Activated CD4-positive, alpha-beta T cell treated with anti-CD3 and anti-CD28 coated beads, Interleukin-2, amount 10 ng/mL, durations not matched to agents 24 days and 14 days (primary cell): ENCODE data around the gene GPANK1. TPM values are rescaled to one million over a fixed set of nuclear protein-coding genes. Genes with fewer than 3 reads are reported as not detected.

Source experiments
- DNase-seq: peaks from one replicate; pipeline ENCODE4 v3.0.0; 2022
- H3K27ac Mint-ChIP-seq: one replicate; pipeline ENCODE4 v1.8.0; 2022; ENCODE audit warnings: mild to moderate bottlenecking, mixed read lengths
- H3K27me3 Mint-ChIP-seq: one replicate; pipeline ENCODE4 v1.8.0; 2022; ENCODE audit warnings: mixed read lengths
- H3K36me3 Mint-ChIP-seq: one replicate; pipeline ENCODE4 v1.8.0; 2022; ENCODE audit warnings: low read depth, mild to moderate bottlenecking, mixed read lengths
- H3K4me1 Mint-ChIP-seq: one replicate; pipeline ENCODE4 v1.8.0; 2021; ENCODE audit warnings: mixed read lengths
- H3K4me3 Mint-ChIP-seq: one replicate; pipeline ENCODE4 v1.8.0; 2022; ENCODE audit warnings: mild to moderate bottlenecking, moderate library complexity, mixed read lengths
- H3K9me3 Mint-ChIP-seq: one replicate; pipeline ENCODE4 v1.8.0; 2021; ENCODE audit warnings: mixed read lengths
- intact Hi-C: fragments of 100-400 bp; cut with micrococcal nuclease; formaldehyde crosslinking; loops from one replicate; pipeline ENCODE4 v1.15.1; 2023
- total RNA-seq: library from RNA; stranded (reverse); gene quantifications from 2 replicates; pipeline ENCODE4 v1.2.3, GENCODE V29; 2022

GPANK1 gene
- total RNA-seq, 1 donor from 2014 or later: 32.9 TPM

DNA sequence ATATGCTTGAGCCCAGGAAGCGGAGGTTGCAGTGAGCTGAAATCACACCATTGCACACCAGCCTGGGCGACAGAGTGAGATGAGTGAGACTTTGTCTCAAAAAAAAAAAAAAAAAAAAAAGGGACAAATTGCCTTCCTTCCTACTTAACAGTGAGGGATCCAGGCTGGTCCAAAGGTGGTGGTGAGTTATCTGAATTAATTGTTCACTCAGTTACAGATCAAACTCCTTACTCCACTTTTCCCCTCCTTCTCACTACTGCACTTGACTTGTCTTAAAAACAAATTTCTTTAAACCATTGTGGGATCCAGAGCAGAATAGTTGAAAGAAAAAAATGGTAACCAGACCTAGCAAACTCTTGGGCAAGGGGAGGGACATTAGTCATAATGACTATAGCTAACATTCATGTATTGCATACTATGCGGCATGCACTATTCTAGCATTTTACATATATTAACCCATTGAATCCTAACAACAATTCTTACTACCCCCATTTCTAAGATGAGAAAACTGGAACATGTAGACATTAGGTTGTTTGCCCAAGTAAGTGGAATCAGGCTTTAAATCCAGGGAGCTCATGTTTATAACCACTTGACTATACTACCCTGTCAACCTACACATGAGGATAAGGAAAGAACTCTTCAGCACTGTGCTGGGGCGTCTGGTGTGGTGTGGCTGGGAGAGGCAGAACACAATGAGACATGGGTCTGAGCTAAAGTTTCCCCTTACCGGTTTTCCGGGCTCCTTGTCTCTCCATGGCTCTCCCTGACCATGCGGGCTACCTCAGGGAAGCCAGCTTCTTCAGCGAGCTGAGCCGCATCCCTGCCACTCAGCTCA, 1.5 kb downstream of the GPANK1 start:
- peaks cover 68% of the 10 kb centered on the region for H3K36me3 Mint-ChIP-seq
- H3K27me3 Mint-ChIP-seq: no peaks in the 10 kb centered on the region
- intact Hi-C loops: loop anchor here (10.0 kb wide), 1 partner anchor 1191 kb away; the partner anchor contains the start of genes PSMB9 and TAP1
- H3K4me3 Mint-ChIP-seq: peak overlapping the region; percentile 96
- no peak for DNase-seq
- H3K27ac Mint-ChIP-seq: peak overlapping the region; percentile 96
- peaks cover 64% of the 10 kb centered on the region for H3K4me1 Mint-ChIP-seq
- no peaks in the 10 kb centered on the region for H3K9me3 Mint-ChIP-seq

GRCh38 chr6:31662124-31662723, 2.6 kb downstream of the GPANK1 start:
- intact Hi-C loops: loop anchor here (10.0 kb wide), 1 partner anchor 1193 kb away; the partner anchor contains the start of genes PSMB9 and TAP1
- Mint-ChIP-seq H3K9me3 (no peaks in the 10 kb centered on the region), H3K36me3 (peaks cover 65% of the 10 kb centered on the region)

DNA sequence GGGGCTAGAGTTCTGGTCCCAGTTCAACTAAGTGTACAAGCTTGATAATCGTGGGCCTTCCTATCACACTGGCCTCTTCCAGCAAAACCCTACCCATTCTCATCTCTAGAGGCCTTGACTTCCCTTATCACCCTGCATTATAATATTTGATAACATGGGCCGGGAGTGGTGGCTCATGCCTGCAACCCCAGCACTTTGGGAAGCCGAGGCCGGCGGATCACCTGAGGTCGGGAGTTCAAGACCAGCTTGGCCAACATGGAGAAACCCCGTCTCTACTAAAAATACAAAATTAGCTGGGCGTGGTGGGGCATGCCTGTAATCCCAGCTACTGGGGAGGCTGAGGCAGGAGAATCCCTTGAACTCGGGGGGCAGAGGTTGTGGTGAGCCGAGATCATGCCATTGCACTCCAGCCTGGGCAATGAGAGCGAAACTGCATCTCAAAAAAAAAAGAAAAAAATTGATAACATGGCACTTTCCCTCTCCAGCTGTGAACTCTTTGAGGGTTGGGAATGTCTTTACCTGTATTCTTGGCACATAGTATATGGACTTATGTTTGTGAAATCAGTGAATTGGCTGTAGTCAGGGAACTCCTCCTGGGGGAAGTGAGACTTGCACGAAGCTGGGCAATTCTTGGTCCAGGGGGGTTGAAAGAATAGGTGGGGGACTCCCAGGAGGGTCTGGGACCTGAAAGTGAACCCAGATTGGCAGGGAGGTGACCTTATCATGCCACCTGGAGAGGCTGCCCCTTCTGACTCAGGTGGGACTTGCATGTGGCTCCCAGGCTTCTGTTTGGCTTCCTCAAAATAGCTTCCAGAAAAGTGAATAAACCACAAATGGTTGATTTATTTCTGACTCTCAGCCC, 3.3 kb downstream of the GPANK1 start:
- intact Hi-C loops: loop anchor here (10.0 kb wide), 1 partner anchor 1193 kb away; the partner anchor contains the start of genes PSMB9 and TAP1
- H3K36me3 Mint-ChIP-seq: peaks cover 65% of the 10 kb centered on the region
- peak overlapping the region; percentile 76 for H3K27ac Mint-ChIP-seq
- no peaks in the 10 kb centered on the region for H3K9me3 Mint-ChIP-seq
- no peak for DNase-seq
- H3K27me3 Mint-ChIP-seq: no peaks in the 10 kb centered on the region
- peak overlapping the region; percentile 97 for H3K4me3 Mint-ChIP-seq
- peaks cover 63% of the 10 kb centered on the region for H3K4me1 Mint-ChIP-seq

More at GRCh38 chr6:31662124-31662723, 2.6 kb downstream of the GPANK1 start:
- Mint-ChIP-seq H3K4me3 (peak overlapping the region; percentile 74), H3K27me3 (no peaks in the 10 kb centered on the region), H3K4me1 (peaks cover 65% of the 10 kb centered on the region), H3K27ac (peak overlapping the region; percentile 76)
- no peak for DNase-seq

DNA sequence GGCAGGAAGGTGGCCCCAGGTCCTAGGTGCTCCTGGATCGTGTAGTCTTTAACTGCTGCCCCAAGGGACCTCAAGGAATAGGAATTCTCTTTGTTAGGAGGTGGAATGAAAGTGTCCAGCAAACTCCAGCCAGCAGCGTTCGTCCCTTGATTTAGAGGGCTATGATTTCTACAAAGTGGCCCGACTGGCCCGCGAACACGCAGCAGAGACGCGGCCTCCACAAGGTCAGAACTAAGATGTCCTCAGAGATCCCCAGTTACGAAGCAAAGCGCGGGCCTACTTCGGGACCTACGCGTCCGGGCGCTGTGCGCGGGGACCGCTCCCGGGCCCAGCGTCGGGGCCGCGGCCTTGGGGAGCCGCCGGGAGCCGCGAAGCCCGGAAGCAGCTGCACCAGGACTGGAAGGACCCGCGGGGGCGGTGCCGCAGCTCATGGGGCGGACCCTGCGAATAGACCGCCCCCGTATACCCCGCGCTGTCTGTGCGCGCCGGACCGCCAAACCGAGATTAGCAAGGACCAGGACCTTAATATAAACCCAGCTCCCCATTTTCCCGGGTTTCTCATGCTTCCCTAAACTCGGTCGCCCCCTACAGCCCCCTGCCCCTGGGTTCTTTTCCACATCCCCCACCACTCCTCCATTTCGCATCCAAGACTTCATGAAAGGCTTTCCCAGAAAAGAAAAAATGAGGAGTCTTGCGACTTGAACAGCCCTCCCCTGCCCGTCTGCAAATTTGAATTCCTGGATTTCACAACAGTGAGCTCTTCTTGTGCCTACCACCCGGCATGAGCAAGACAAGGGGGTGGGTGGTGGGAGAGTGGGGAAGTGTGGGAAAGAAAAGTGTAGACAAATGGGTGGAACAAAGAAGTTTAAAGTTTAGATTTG, 4.2 kb downstream of the GPANK1 start, which contains the start of gene C6orf47:
C6orf47 (minus strand) TSS at position 398 of the 881 bp plus-strand sequence. CDS start 831 bp downstream, outside the sequence.
- peaks cover 66% of the 10 kb centered on the region for H3K4me1 Mint-ChIP-seq

GRCh38 chr6:31659649-31660380, 5.0 kb downstream of the GPANK1 start:
- intact Hi-C loops: loop anchor here (1.0 to 10.0 kb wide), 2 partner anchors 8 to 1195 kb away; partner anchors contain the start of genes BAG6, PSMB9 and TAP1
- Mint-ChIP-seq H3K27ac (peak overlapping the region; percentile 84), H3K36me3 (peaks cover 67% of the 10 kb centered on the region), H3K9me3 (no peaks in the 10 kb centered on the region), H3K4me1 (peaks cover 72% of the 10 kb centered on the region), H3K27me3 (no peaks in the 10 kb centered on the region), H3K4me3 (peak overlapping the region; percentile 97)
- peak; percentile 84 for DNase-seq

More for the DNA sequence above, 4.2 kb downstream of the GPANK1 start, which contains the start of gene C6orf47:
- Mint-ChIP-seq H3K36me3 (peaks cover 64% of the 10 kb centered on the region), H3K9me3 (no peaks in the 10 kb centered on the region), H3K4me3 (peak within 1 kb of the TSS; percentile 97), H3K27me3 (no peaks in the 10 kb centered on the region), H3K27ac (peak within 1 kb of the TSS; percentile 84)
- intact Hi-C loops: loop anchor here (1.0 to 10.0 kb wide), 2 partner anchors 8 to 1194 kb away; partner anchors contain the start of genes BAG6, PSMB9 and TAP1
- DNase-seq: peak; percentile 94

- H3K4me1 Mint-ChIP-seq: peaks cover 66% of the 10 kb centered on the region
- H3K27ac Mint-ChIP-seq: peak overlapping the region; percentile 84
- peaks cover 60% of the 10 kb centered on the region for H3K36me3 Mint-ChIP-seq
- no peak for DNase-seq
- H3K27me3 Mint-ChIP-seq: no peaks in the 10 kb centered on the region
- H3K9me3 Mint-ChIP-seq: no peaks in the 10 kb centered on the region
- peak overlapping the region; percentile 97 for H3K4me3 Mint-ChIP-seq
- intact Hi-C loops: no loop called here
Measured at GRCh38 chr6:31658983-31659648, 5.7 kb downstream of the GPANK1 start.

DNA sequence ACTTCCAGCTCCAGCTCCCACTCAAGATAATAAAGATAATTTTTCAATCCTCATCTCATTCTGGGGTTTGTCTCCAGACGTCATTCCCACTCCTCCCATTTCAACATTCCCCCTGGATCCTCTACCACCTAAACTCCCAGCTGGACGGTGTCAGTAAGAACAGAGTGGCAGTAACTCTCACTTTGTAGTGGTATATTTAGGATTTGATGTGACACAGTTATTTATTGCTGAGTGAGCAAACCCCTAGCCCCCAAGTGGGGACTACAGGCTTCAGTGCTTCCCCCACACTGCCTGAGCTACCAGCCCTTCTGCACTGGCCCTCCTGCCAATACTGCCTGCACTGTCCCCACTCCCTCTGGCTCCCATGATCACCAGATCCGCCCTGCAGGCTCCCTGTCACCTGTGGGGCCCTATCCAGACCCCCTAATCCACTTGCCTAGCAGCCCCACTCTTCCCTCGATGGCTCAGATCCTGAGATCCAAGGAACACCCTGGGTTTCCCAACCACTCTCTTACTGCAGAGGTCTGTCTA, 6.6 kb downstream of the GPANK1 start:
- H3K4me1 Mint-ChIP-seq: peaks cover 61% of the 10 kb centered on the region
- peaks cover 51% of the 10 kb centered on the region for H3K36me3 Mint-ChIP-seq
- peak overlapping the region; percentile 77 for H3K27ac Mint-ChIP-seq
- DNase-seq: no peak
- intact Hi-C loops: no loop called here
- H3K27me3 Mint-ChIP-seq: no peaks in the 10 kb centered on the region
- H3K4me3 Mint-ChIP-seq: peak overlapping the region; percentile 97
- no peaks in the 10 kb centered on the region for H3K9me3 Mint-ChIP-seq

DNA sequence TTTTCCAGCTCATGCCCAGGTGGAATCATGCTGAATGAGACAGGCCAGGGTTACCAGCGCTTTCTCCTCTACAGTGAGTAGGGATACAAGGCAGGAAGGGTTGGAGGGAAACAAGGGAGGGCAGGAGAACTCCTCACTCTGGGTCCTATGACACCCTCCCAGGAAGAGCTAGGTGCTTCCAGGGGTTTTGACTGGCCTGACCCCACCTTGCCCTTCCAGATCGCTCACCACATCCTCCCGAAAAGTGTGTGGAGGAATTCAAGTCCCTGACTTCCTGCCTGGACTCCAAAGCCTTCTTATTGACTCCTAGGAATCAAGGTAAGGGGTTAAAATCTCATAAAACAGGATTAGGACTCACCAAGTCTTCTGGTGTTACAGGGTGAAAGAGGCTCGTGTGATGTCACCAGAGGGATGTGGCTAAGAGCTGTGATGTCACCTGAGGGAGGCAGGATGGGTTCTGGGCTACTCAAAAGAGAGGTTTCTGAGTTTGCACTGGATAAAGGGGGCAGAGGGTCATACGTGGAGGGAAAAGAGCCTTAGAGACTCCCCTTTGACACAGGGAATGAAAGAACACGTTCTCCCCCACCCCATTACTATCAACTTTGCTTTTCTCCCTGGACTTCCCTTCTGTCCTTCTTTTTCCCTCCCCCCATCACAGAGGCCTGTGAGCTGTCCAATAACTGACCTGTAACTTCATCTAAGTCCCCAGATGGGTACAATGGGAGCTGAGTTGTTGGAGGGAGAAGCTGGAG, 7.2 kb downstream of the GPANK1 start:
- Mint-ChIP-seq H3K27me3 (no peaks in the 10 kb centered on the region), H3K36me3 (peaks cover 51% of the 10 kb centered on the region), H3K4me1 (peaks cover 64% of the 10 kb centered on the region), H3K9me3 (no peaks in the 10 kb centered on the region), H3K27ac (peak overlapping the region; percentile 52), H3K4me3 (peak overlapping the region; percentile 36)
- intact Hi-C loops: no loop called here
- DNase-seq: peak; percentile 82

- Mint-ChIP-seq H3K27me3 (peaks cover 3% of the 10 kb centered on the region), H3K9me3 (no peaks in the 10 kb centered on the region), H3K36me3 (peaks cover 51% of the 10 kb centered on the region), H3K4me3 (no peak within 1 kb of the TSS), H3K27ac (peak within 1 kb of the TSS; percentile 14), H3K4me1 (peaks cover 65% of the 10 kb centered on the region)
- no peak for DNase-seq
- intact Hi-C loops: no loop called here
Measured at GRCh38 chr6:31655349-31656237, 9.2 kb downstream of the GPANK1 start, which contains the start of gene APOM. APOM (plus strand) TSS chr6:31655894; CDS start chr6:31655967, 73 bp downstream.
